ENCODE results near the gene KRTAP12-3. TPM values are rescaled to one million over a fixed set of nuclear protein-coding genes. Genes with fewer than 3 reads are reported as not detected.

KRTAP12-3 gene
- total and polyA plus RNA-seq, 10 of the 15 experiments (the other 5 are each of a cell fraction or from before 2014, with no cell fraction given) = not detected

GRCh38 chr21:44647222-44647552, 10.5 kb upstream of the KRTAP12-3 start (continued):
- TF ChIP-seq, protein P1, sequence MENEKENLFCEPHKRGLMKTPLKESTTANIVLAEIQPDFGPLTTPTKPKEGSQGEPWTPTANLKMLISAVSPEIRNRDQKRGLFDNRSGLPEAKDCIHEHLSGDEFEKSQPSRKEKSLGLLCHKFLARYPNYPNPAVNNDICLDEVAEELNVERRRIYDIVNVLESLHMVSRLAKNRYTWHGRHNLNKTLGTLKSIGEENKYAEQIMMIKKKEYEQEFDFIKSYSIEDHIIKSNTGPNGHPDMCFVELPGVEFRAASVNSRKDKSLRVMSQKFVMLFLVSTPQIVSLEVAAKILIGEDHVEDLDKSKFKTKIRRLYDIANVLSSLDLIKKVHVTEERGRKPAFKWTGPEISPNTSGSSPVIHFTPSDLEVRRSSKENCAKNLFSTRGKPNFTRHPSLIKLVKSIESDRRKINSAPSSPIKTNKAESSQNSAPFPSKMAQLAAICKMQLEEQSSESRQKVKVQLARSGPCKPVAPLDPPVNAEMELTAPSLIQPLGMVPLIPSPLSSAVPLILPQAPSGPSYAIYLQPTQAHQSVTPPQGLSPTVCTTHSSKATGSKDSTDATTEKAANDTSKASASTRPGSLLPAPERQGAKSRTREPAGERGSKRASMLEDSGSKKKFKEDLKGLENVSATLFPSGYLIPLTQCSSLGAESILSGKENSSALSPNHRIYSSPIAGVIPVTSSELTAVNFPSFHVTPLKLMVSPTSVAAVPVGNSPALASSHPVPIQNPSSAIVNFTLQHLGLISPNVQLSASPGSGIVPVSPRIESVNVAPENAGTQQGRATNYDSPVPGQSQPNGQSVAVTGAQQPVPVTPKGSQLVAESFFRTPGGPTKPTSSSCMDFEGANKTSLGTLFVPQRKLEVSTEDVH (IDR thresholded peaks at IDR 0.05; ENCODE audit: low read depth, partially characterized antibody) = no peak
- TF ChIP-seq FOXK2 (IDR thresholded peaks at IDR 0.05) (no peak), RUNX3 (IDR thresholded peaks at IDR 0.05; ENCODE audit: low read length) (no peak), SUPT20H (IDR thresholded peaks at IDR 0.05; ENCODE audit: borderline replicate concordance, control insufficient read depth, low read depth, low read length) (no peak)
- TF ChIP-seq, protein P2, sequence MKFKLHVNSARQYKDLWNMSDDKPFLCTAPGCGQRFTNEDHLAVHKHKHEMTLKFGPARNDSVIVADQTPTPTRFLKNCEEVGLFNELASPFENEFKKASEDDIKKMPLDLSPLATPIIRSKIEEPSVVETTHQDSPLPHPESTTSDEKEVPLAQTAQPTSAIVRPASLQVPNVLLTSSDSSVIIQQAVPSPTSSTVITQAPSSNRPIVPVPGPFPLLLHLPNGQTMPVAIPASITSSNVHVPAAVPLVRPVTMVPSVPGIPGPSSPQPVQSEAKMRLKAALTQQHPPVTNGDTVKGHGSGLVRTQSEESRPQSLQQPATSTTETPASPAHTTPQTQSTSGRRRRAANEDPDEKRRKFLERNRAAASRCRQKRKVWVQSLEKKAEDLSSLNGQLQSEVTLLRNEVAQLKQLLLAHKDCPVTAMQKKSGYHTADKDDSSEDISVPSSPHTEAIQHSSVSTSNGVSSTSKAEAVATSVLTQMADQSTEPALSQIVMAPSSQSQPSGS (IDR thresholded peaks at IDR 0.05; ENCODE audit: low read length) = no peak

DNA sequence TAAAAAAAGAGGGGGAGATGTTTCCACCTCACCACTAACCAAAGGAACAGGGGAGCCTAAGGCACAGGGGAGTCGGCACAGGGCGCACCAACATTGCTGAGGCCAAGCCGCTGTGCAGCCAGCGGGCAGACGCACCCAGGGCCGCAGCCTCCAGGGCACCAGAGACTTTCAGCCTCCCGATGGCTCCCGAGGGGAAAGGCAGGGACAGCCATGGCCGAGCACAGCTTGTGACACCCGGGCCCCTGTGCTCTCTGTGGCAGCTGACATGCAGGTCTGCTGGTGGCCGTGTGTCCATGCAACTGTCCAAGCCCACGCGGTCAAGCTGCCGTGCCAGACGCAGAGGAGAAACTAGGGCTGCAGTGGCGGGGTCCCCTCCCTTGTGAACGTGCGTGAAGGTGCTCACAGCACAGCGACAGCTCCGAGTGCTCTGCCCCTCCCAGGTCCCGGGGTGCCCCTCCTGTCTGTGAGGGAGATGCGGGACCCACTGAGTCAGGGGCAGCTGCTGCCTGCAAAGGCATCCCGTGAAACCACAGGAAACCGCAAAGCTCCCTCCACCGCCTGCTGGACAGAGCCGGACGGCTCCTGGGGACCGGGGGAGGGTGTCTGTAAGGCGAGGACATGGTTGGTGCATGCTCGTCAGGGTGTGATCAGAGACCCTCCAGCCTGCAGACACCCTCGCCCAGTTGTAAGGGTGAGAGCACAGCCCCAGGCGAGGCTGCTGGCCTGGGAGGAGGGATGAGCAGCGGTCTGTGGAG, 9.0 kb upstream of the KRTAP12-3 start:
- no peak for DNase-seq (ENCODE audit: low read depth, low spot score)
- H3K9ac ChIP-seq (ENCODE audit: control insufficient read depth, insufficient read depth, low read length) = no peak overlapping the region
- H3K27me3 ChIP-seq (replicated peaks in 1 of 2; ENCODE audit: control insufficient read depth in 2 of 2, insufficient read depth in 2 of 2, low read length in 1 of 2) = no peaks in the 10 kb centered on the region
- FAIRE-seq = no peak
- H3K79me2 ChIP-seq (ENCODE audit: control insufficient read depth, insufficient read depth, low read length) = no peaks in the 10 kb centered on the region
- in situ Hi-C loops (cut with MboI) (no loop called here), intact Hi-C loops (cut with micrococcal nuclease; ENCODE audit: unreplicated experiment) (no loop called here)
- SMC1A ChIA-PET (ENCODE audit: uncharacterized antibody, unreplicated experiment) = no interaction called here
- no peaks in the 10 kb centered on the region for H3K36me3 ChIP-seq (ENCODE audit: control insufficient read depth in 2 of 2, insufficient read depth in 2 of 2, low read length in 1 of 2)
- ATAC-seq = no peak
- H3K4me2 ChIP-seq (ENCODE audit: control insufficient read depth, insufficient read depth) = no peak overlapping the region
- POLR2A ChIA-PET = no interaction called here
- no peak overlapping the region for H2AFZ ChIP-seq (ENCODE audit: control insufficient read depth, low read depth, low read length)
- H4K20me1 ChIP-seq (ENCODE audit: control insufficient read depth, insufficient read depth) = no peaks in the 10 kb centered on the region
- WGBS (ENCODE audit: insufficient coverage, insufficient replicate concordance, low lambda C conversion rate, missing lambda C conversion rate) = 41% methylated on average over 33 of the region's 33 CpGs
- H3K9me3 ChIP-seq (replicated peaks; ENCODE audit: control insufficient read depth, insufficient read depth, low read length) = peaks cover under 1% of the 10 kb centered on the region; the same call in 1 of the 3 replicates
- H3K4me3 ChIP-seq = no peak overlapping the region
- H3K27ac ChIP-seq (ENCODE audit: control insufficient read depth, insufficient read depth) = no peak overlapping the region
- BruUV-seq (replicated peaks) = no TSS peak
- RAD21 ChIA-PET (ENCODE audit: unreplicated experiment) = no interaction called here
- no peaks in the 10 kb centered on the region for H3K4me1 ChIP-seq (ENCODE audit: control insufficient read depth, insufficient read depth, low read length)
- CTCF ChIA-PET = no interaction called here
- no peak for TF ChIP-seq ESRRA (IDR thresholded peaks at IDR 0.05; ENCODE audit: low read length)
- no peak for TF ChIP-seq SRF (IDR thresholded peaks at IDR 0.05; ENCODE audit: low read depth in 2 of 2, low read length in 2 of 2)
- TF ChIP-seq MEF2A (IDR thresholded peaks at IDR 0.05; ENCODE audit: insufficient read depth, low read depth, low read length) = no peak
- no peak for TF ChIP-seq IKZF1 (conservative IDR thresholded peaks at IDR 0.05)
- no peak for TF ChIP-seq BRCA1 (IDR thresholded peaks at IDR 0.05; ENCODE audit: low read depth, low read length)
- TF ChIP-seq NRF1 (conservative IDR thresholded peaks at IDR 0.05; ENCODE audit: low read depth, low read length) = no peak
- TF ChIP-seq CBX5 (IDR thresholded peaks at IDR 0.05; ENCODE audit: low read depth) = no peak
- TF ChIP-seq MLLT1 (IDR thresholded peaks at IDR 0.05) = no peak
- TF ChIP-seq E2F4 (IDR thresholded peaks at IDR 0.05; ENCODE audit: low read depth, low read length) = no peak
- no peak for TF ChIP-seq EP300 (IDR thresholded peaks at IDR 0.05; ENCODE audit: borderline replicate concordance in 1 of 2, control insufficient read depth in 1 of 2, low read depth in 2 of 2, low read length in 2 of 2)
- TF ChIP-seq POLR2AphosphoS2 (IDR thresholded peaks at IDR 0.05; ENCODE audit: low read depth, low read length) = no peak
